SK-N-MC (cell line): ENCODE results near the gene KCNQ1.

Experiments used
- DNase-seq: peaks from one replicate; pipeline ENCODE4 v3.0.0-alpha.2; 2011; ENCODE audit warnings: low read depth, low spot score
- H3K27ac ChIP-seq: fragments of 200-600 bp; sonication (generic); 2 replicates; pipeline ENCODE4 v1.5.1; 2016; ENCODE audit warnings: mixed run types
- H3K36me3 ChIP-seq: fragments of 200-600 bp; sonication (generic); 2 replicates; pipeline ENCODE4 v1.6.1; 2017; ENCODE audit warnings: antibody characterized with exemption, low read length, mixed read lengths; ENCODE audit not compliant: insufficient read depth
- H3K4me3 ChIP-seq: fragments of 200-600 bp; sonication (generic); 2 replicates; pipeline ENCODE4 v1.5.1; 2016
- H3K9ac ChIP-seq: fragments of 200-600 bp; sonication (generic); 2 replicates; pipeline ENCODE4 v1.8.0; 2017; ENCODE audit warnings: mixed run types, mixed read lengths; ENCODE audit not compliant: insufficient read length
- H3K9me3 ChIP-seq: fragments of 200-600 bp; sonication (generic); 2 replicates; pipeline ENCODE4 v1.6.1; 2017; ENCODE audit warnings: low read depth, mild to moderate bottlenecking, antibody characterized with exemption, low read length, moderate library complexity, mixed read lengths
- EZH2 ChIP-seq: fragments of 200-600 bp; sonication (generic); IDR thresholded peaks from one replicate; pipeline ENCODE4 v1.6.1; 2017; ENCODE audit warnings: antibody characterized with exemption
- FOXP2 ChIP-seq: optimal IDR thresholded peaks from 2 replicates; pipeline ENCODE3; 2011; ENCODE audit warnings: mild to moderate bottlenecking, moderate library complexity; ENCODE audit not compliant: insufficient read depth; ENCODE audit errors: extremely low read length, control extremely low read depth
- POLR2AphosphoS5 ChIP-seq: IDR thresholded peaks from 2 replicates; pipeline ENCODE4 v1.6.1; 2012; ENCODE audit warnings: mild to moderate bottlenecking, low read depth, low read length, borderline replicate concordance

KCNQ1 gene

DNA sequence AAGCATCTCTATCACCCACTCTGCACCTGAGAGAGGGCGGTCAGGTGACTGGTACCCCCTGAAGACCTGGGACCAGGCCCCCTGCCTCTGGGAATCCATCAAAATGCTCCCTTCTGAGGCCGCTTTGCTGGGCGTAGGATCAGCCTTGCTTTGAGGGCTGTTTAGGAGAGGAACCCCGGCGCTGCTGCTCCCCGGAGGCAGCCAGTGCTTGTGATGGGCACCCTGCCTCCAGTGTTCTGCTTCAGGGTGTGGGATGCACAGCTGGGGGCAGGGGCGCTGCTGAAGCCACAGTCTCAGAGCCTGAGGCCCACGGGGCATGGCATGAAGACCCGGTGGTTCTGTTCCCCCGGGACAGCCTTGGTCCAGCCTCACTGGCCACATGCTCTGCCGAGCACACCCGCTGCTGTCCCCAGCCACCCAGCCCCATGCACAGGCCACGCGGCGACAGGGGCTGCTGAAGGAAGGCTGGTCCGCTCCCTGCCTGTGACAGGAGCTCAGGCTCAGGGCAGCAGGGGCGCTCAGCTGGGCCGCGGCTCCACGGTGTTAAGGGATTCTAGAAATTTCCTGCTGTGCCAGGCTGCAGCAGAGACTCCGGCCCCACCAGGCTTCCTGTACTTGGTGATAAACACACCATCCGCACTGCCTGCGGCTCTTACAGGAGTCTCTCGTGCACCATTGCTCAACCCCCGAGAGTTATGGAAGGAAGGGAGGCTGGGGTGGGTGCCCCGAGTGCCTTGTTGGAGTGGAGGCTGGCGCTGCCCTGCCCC lies 91.0 kb downstream of the KCNQ1 start:
- Histone ChIP-seq H3K9ac (no peak overlapping the region), H3K36me3 (no peaks in the 10 kb centered on the region), H3K9me3 (no peaks in the 10 kb centered on the region), H3K4me3 (no peak overlapping the region), H3K27ac (no peak overlapping the region)
- no peak for DNase-seq
- no peak for TF ChIP-seq EZH2
- no peak for TF ChIP-seq POLR2AphosphoS5
- TF ChIP-seq FOXP2 = no peak

DNA sequence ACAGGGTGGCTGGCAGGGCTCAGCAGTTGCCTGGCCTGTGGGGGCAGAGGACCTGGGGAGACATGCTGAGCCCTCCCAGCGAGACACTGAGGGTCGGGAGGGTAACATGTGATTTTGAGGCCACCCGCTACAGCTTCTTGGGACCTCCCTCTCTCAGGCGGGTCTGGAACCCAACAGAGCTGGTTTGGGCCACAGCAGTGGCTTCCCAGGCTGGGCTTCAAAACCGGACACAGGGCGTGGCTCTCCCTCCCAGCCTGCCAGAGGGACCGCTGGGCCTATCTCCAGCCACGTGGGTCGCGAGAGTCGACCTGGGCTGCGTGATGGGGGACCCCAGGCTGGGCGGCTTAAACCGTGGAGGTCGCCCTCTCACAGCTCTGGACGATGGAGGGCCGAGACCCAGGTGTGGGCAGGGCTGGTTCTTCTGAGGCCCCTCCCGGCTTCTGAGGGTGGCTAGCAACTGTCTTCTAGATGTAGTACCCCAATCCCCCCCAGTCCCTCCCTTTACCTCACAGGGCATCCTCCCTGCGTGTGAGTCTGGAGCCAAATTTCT lies 91.7 kb downstream of the KCNQ1 start:
- H3K36me3 ChIP-seq = no peaks in the 10 kb centered on the region
- TF ChIP-seq POLR2AphosphoS5 (no peak), EZH2 (no peak), FOXP2 (no peak)
- H3K27ac ChIP-seq = no peak overlapping the region
- DNase-seq = no peak
- no peaks in the 10 kb centered on the region for H3K9me3 ChIP-seq
- H3K9ac ChIP-seq = no peak overlapping the region
- H3K4me3 ChIP-seq = no peak overlapping the region

DNA sequence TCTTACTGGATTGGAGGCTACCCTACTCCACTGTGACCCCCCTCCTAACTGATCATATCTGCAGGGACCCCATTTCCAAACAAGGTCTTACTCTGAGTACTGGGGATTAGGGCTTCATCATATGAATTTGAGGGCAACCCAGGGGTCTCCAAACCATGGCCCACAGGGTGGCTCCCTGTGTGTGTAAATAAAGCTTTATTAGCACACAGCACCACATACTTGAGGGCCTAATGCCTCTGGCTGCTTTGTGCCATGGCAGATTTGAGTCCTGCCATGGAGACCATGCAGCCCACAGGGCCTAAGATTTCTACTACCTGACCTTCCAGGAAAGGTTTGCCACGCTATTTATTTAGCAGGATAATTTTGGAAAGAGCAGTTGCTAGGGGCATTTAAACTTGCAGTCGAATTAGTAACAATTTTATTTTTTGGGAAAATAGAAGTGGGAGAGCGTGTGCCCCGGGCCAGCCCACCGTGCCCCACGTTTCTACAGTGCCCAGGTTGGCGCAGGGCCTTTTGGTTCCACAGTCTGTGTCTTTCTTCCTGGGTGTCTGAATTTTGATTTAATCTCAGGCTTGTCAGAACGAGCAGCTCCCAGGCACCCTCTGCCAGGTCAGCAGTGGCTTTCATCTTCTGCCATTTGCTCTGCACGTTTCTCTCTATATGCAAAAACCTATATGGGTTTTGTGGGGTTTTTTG lies 92.3 kb downstream of the KCNQ1 start:
- Histone ChIP-seq H3K27ac (no peak overlapping the region), H3K36me3 (no peaks in the 10 kb centered on the region), H3K9me3 (no peaks in the 10 kb centered on the region), H3K9ac (no peak overlapping the region), H3K4me3 (no peak overlapping the region)
- DNase-seq = no peak
- no peak for TF ChIP-seq EZH2
- no peak for TF ChIP-seq FOXP2
- TF ChIP-seq POLR2AphosphoS5 = no peak

DNA sequence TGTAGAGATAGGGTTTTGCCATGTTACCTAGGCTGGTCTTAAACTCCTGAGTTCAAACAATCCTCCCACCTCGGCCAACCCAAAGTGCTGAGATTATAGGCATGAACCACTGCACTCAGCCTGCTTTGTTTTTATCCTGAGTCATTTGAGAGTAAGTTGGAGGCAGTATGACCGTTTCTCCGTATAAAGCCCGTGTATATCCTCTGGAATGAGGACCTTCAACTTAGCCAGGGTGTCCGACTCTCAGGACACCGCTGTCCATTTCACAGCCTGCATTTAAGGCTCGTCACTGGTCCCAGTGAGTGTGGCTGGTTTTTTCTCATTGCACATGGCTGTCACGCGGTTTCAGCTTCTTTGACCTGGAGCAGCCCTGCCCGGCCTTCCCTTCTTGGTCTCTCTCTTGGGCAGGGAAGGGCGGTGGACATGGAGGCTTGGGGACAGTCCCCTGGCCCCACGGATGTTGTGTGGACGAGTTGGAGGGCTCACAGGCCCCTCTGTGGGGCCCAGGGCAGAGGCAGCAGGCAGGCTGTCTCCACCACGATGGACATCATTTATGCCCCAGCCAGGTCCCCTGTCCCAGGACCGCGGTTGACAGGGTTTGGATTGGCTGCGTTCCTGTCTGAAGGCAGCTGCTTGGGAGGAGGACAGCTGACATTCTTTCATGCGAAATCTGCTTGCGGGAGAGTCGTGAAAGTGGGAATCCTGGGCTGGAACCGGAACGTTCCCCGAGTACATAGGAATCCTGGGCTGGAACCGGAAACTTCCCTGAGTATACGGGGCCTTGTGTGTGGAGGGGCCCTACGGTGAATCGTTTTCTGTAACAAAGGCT lies 93.3 kb downstream of the KCNQ1 start:
- Histone ChIP-seq H3K27ac (no peak overlapping the region), H3K9me3 (no peaks in the 10 kb centered on the region), H3K4me3 (no peak overlapping the region), H3K9ac (no peak overlapping the region), H3K36me3 (no peaks in the 10 kb centered on the region)
- no peak for DNase-seq
- TF ChIP-seq POLR2AphosphoS5 (no peak), FOXP2 (no peak), EZH2 (no peak)

DNA sequence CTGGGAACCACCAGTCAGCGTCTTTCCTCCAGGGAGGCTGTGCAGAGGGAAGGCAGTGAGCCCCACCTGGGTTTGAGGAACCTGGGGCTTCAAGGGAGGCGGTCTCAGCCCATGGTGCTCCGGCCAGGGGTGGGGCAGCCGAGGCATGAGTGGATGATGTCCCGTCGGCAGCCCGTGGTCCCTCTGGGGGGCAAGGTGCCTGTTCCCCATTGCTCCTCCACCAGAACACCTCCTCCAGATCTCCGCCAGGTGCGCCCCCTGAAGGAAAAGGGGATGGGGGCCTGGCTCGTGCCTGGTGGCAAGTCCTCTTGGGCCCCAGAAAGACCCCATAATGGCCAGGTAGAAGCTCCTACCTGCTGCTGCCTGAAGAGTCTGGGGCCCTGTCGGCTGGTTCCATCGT lies 94.1 kb downstream of the KCNQ1 start:
- H3K4me3 ChIP-seq = no peak overlapping the region
- no peak overlapping the region for H3K9ac ChIP-seq
- H3K9me3 ChIP-seq = no peaks in the 10 kb centered on the region
- no peak overlapping the region for H3K27ac ChIP-seq
- TF ChIP-seq FOXP2 (no peak), EZH2 (no peak), POLR2AphosphoS5 (no peak)
- no peaks in the 10 kb centered on the region for H3K36me3 ChIP-seq
- no peak for DNase-seq

DNA sequence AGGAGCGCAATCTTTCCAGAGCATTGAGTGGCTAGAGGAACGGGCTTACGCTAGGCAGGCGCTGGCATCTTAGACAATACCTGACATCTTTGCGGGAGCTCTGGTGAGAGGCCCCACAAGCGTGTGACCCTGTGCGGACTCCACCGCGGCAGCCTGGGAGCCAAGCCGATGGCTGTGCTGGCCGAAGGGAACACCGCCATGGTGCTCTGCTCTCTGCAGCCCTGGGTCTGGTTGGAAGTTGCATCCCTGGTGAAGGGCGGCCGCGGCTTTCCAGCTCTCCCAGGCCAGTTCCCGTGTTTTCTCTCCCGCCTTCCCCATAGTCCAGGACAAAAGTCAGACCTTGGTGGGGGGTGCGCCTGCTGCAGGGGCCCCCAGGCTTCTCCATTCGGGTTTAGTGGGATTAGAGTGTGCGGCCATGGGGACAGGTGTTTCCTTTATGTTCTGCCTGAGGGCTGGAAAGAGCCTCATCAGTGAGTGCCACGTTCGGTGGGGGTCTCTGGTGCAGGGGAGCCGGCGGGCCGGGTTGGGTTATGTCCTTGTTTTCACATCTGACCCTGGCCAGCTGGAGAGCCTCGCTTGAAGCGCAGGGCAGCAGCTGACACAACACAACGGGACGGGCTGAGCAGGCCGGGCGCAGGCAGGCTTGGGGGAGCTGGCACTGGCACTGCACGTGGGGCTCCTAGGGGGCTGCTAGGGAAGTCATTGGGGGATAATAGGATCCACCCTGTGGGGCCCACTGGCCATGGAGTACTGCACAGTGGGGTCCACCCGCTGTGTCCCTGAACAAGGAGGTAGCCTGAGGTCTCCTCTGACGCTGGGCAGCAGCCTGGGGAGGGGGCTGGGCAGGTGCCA lies 94.8 kb downstream of the KCNQ1 start:
- TF ChIP-seq POLR2AphosphoS5 (no peak), EZH2 (no peak), FOXP2 (no peak)
- Histone ChIP-seq H3K27ac (no peak overlapping the region), H3K4me3 (no peak overlapping the region)

DNA sequence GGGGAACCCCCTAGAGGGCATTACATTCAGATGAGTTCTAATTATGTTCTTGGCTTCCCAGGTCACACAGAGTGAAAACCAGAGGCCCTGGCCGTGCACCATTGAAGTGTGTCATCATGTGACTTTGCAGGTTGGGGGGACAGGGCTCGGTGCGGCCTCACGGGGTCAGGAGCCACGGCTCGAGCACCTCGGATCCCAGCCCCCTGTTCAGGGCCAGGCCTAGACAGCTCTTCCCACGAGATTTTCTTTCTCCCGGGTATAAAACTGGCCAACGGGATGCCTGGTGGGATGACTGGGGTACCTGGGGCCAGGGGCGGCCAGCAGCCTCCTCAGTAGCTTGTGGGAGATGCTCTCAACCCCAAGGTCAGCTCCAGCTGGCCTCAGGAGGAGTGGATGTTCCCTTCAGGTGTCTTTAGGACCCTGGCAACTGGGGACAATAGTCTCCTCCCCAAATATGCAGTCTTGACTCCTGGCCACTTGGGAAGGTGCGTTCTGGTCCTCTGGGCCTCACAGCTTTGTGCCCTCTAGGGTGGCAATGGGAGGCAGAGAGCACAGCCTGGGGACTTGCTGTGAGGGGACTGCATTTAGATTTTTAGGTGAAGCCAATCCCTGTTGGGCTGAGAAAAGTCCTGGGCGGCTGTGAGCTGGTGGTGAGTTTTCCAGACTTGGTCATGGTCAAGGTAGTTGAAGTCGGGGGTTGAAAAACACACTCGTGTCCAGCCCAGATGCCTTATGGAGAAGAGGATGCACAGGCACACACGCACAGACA lies 95.6 kb downstream of the KCNQ1 start:
- TF ChIP-seq EZH2 (no peak), POLR2AphosphoS5 (no peak), FOXP2 (no peak)
- Histone ChIP-seq H3K27ac (no peak overlapping the region), H3K4me3 (no peak overlapping the region), H3K36me3 (no peaks in the 10 kb centered on the region), H3K9me3 (no peaks in the 10 kb centered on the region), H3K9ac (no peak overlapping the region)
- DNase-seq = no peak

More for the DNA sequence above, 94.8 kb downstream of the KCNQ1 start:
- no peaks in the 10 kb centered on the region for H3K9me3 ChIP-seq
- no peaks in the 10 kb centered on the region for H3K36me3 ChIP-seq
- no peak overlapping the region for H3K9ac ChIP-seq
- no peak for DNase-seq
